ENCODE measurements around the gene FUBP1.
"Not testable (repeated sequence)": the region's sequence is repeated elsewhere in the genome, so short reads cannot be mapped to it uniquely, and the experiment has no call there.

FUBP1 gene

GRCh38 chr1:77942400-77943140 lies 36.3 kb downstream of the FUBP1 start:
- no peak for DNase-seq

GRCh38 chr1:77940921-77941570 lies 37.8 kb downstream of the FUBP1 start:
- no peak for DNase-seq

GRCh38 chr1:77938651-77939050 lies 40.2 kb downstream of the FUBP1 start:
- DNase-seq, result no peak

GRCh38 chr1:77929806-77930205 lies 49.1 kb downstream of the FUBP1 start:
- DNase-seq, result no peak

- no peak for DNase-seq
These were observed 51.5 kb downstream of the FUBP1 start for GRCh38 chr1:77927414-77927813.

- DNase-seq, result no peak
These were observed 52.1 kb downstream of the FUBP1 start for GRCh38 chr1:77926561-77927357.

GRCh38 chr1:77925956-77926355 lies 52.9 kb downstream of the FUBP1 start:
- no peak for DNase-seq

GRCh38 chr1:77925518-77925917 lies 53.4 kb downstream of the FUBP1 start:
- DNase-seq, result no peak

GRCh38 chr1:77918918-77919317 lies 60.0 kb downstream of the FUBP1 start:
- DNase-seq, result not testable (repeated sequence)

GRCh38 chr1:77910116-77910515 lies 68.8 kb downstream of the FUBP1 start:
- DNase-seq, result no peak

GRCh38 chr1:77906624-77907023 lies 72.2 kb downstream of the FUBP1 start:
- DNase-seq, result no peak

GRCh38 chr1:77906019-77906545 lies 72.8 kb downstream of the FUBP1 start:
- no peak for DNase-seq

- DNase-seq, result no peak
These were observed 73.3 kb downstream of the FUBP1 start for GRCh38 chr1:77905603-77906002.

GRCh38 chr1:77900687-77901293 lies 78.1 kb downstream of the FUBP1 start:
- DNase-seq, result peak; percentile 8

- no peak for DNase-seq
These were observed 79.1 kb downstream of the FUBP1 start for GRCh38 chr1:77899647-77900320.
